CD14-positive monocyte (primary cell): Measurements from ENCODE around the gene C10orf71. TPM values are rescaled to one million over a fixed set of nuclear protein-coding genes. Genes with fewer than 3 reads are reported as not detected.

Experiments used
- DNase-seq, 3 donors: peaks; one replicate each; pipeline ENCODE4 v3.0.0-alpha.2; 2011 to 2022
- H2AFZ ChIP-seq: 2 replicates; pipeline ENCODE4 v1.6.0; 2012; ENCODE audit warnings: mild to moderate bottlenecking, low read depth, low read length, inconsistent platforms; ENCODE audit not compliant: insufficient read depth, poor library complexity, severe bottlenecking
- H3K27ac ChIP-seq, 2 donors: 1 replicate in 1 of 2; 2 replicates in 1 of 2; pipeline ENCODE4 v1.5.1; 2012 to 2013; ENCODE audit warnings: low read length in 2 of 2, control low read depth in 1 of 2, inconsistent platforms in 1 of 2, low read depth in 1 of 2, mild to moderate bottlenecking in 1 of 2
- H3K27me3 ChIP-seq, 2 donors: one replicate each; pipeline versions ENCODE4 v1.6.0 to v1.6.1; 2011 to 2013; ENCODE audit warnings: low read length in 2 of 2; ENCODE audit not compliant: control insufficient read depth in 2 of 2, insufficient read depth in 2 of 2
- H3K36me3 ChIP-seq, 2 donors: replicated peaks in 1 of 2; 1 replicate in 1 of 2; 2 replicates in 1 of 2; pipeline versions ENCODE4 v1.5.1 to v1.6.1; 2012 to 2013; ENCODE audit warnings: low read length in 2 of 2, control low read depth in 1 of 2, inconsistent platforms in 1 of 2, mild to moderate bottlenecking in 1 of 2; ENCODE audit not compliant: insufficient read depth in 2 of 2, control insufficient read depth in 1 of 2
- H3K4me1 ChIP-seq, 2 donors: 1 replicate in 1 of 2; 2 replicates in 1 of 2; pipeline versions ENCODE4 v1.5.1 to v1.6.1; 2012 to 2013; ENCODE audit warnings: low read length in 2 of 2, control low read depth in 1 of 2, inconsistent platforms in 1 of 2, mild to moderate bottlenecking in 1 of 2, moderate library complexity in 1 of 2; ENCODE audit not compliant: insufficient read depth in 2 of 2, control insufficient read depth in 1 of 2
- H3K4me2 ChIP-seq: replicated peaks from 2 replicates; pipeline ENCODE3; 2012; ENCODE audit warnings: low read length, moderate library complexity, mild to moderate bottlenecking; ENCODE audit not compliant: poor library complexity, severe bottlenecking; ENCODE audit errors: extremely low read depth
- H3K4me3 ChIP-seq, 3 experiments: fragments of 200-600 bp in 1 of 3; sonication (generic) in 1 of 3; replicated peaks in 1 of 3; 1 replicate in 2 of 3; 2 replicates in 1 of 3; pipeline ENCODE4 v1.5.1; 2011 to 2013; ENCODE audit warnings: low read length in 3 of 3, mild to moderate bottlenecking in 3 of 3, control low read depth in 2 of 3, low read depth in 2 of 3, inconsistent platforms in 1 of 3, moderate library complexity in 1 of 3
- H3K79me2 ChIP-seq: 2 replicates; pipeline ENCODE4 v1.6.0; 2012; ENCODE audit warnings: mild to moderate bottlenecking, control low read depth, inconsistent platforms, low read length, moderate library complexity; ENCODE audit not compliant: insufficient read depth
- H3K9ac ChIP-seq: 2 replicates; pipeline ENCODE4 v1.6.0; 2017; ENCODE audit warnings: low read length, mild to moderate bottlenecking; ENCODE audit not compliant: insufficient read depth, poor library complexity, severe bottlenecking
- H3K9me3 ChIP-seq, 2 donors: replicated peaks in 1 of 2; 1 replicate in 1 of 2; 2 replicates in 1 of 2; pipeline versions ENCODE4 v1.5.1 to v1.6.1; 2012 to 2013; ENCODE audit warnings: low read length in 2 of 2, control low read depth in 1 of 2; ENCODE audit not compliant: control insufficient read depth in 1 of 2, insufficient read depth in 1 of 2
- H4K20me1 ChIP-seq: 2 replicates; pipeline ENCODE4 v1.6.0; 2012; ENCODE audit warnings: mild to moderate bottlenecking, low read length, control low read depth, moderate library complexity; ENCODE audit not compliant: insufficient read depth
- H3K27ac Mint-ChIP-seq, 7 donors: one replicate each; pipeline ENCODE4 v1.8.0; 2020; ENCODE audit warnings: mild to moderate bottlenecking in 7 of 7, mixed read lengths in 7 of 7, moderate library complexity in 6 of 7, inconsistent platforms in 2 of 7
- H3K27me3 Mint-ChIP-seq, 3 donors: one replicate each; pipeline ENCODE4 v1.8.0; 2021 to 2022; ENCODE audit warnings: low read depth in 3 of 3, mild to moderate bottlenecking in 3 of 3, mixed read lengths in 3 of 3, moderate library complexity in 3 of 3, inconsistent platforms in 1 of 3
- H3K36me3 Mint-ChIP-seq, 2 donors: one replicate each; pipeline ENCODE4 v1.8.0; 2020; ENCODE audit warnings: mixed read lengths in 2 of 2, inconsistent platforms in 1 of 2, mild to moderate bottlenecking in 1 of 2
- H3K4me1 Mint-ChIP-seq: one replicate; pipeline ENCODE4 v1.8.0; 2020; ENCODE audit warnings: mild to moderate bottlenecking, mixed read lengths
- H3K4me3 Mint-ChIP-seq, 2 donors: one replicate each; pipeline ENCODE4 v1.8.0; 2020; ENCODE audit warnings: mild to moderate bottlenecking in 2 of 2, mixed read lengths in 2 of 2, moderate library complexity in 1 of 2
- H3K9me3 Mint-ChIP-seq, 7 donors: one replicate each; pipeline ENCODE4 v1.8.0; 2020 to 2022; ENCODE audit warnings: mixed read lengths in 7 of 7, mild to moderate bottlenecking in 6 of 7, moderate library complexity in 6 of 7, inconsistent platforms in 2 of 7
- WGBS: methylation state at CpG from one replicate; pipeline ENCODE4 v1.1.5; 2013; ENCODE audit warnings: missing lambda C conversion rate; ENCODE audit not compliant: insufficient coverage; 5-methylcytosine and 5-hydroxymethylcytosine counted together
- intact Hi-C, 2 donors: fragments of 100-400 bp; cut with micrococcal nuclease; formaldehyde crosslinking; loops; one replicate each; pipeline versions ENCODE4 v1.15.0 to v1.15.1; 2023
- polyA plus RNA-seq, 3 donors: library from polyadenylated mRNA; depleted of rRNA in 1 of 3; unstranded in 2 of 3; stranded (reverse) in 1 of 3; fragments of 300-500 nt in 2 of 3; fragments of >200 nt in 1 of 3; fragmentation: Illumina TruSeq in 2 of 3; gene quantifications; 1 replicate in 2 of 3; 2 replicates in 1 of 3; pipeline ENCODE4 v1.2.3, GENCODE V29; 2012 to 2021
- TF ChIP-seq, protein P1 (sequence below): fragments of 200-600 bp; IDR thresholded peaks from one replicate; pipeline ENCODE4 v1.8.0; 2022; ENCODE audit warnings: antibody characterized with exemption, mild to moderate bottlenecking

The C10orf71 gene
- polyA plus RNA-seq, 3 donors = not detected

DNA sequence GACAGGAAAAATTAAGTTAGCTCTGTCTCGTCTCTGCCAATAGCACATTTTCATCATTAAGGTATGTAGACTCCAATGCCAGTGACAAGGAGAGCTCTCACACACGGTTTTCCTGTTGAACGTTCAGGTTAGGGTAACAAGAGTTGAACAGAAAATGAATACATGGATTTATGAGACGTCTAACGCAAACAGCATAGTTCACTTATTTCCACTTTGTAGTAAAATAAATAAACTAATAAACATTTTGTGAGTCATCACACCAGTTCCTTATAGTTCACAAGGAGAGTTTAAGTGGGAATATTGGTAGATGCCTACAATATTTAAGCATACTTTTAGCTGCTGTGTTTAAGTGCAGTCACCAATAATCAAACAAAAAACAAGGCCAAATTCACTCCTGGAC is 75.8 kb downstream of the C10orf71 start:
- Histone ChIP-seq H3K9ac (no peak overlapping the region), H3K27me3 (no peaks in the 10 kb centered on the region), H3K4me1 (peaks cover 0 to 1% of the 10 kb centered on the region in 2 donors), H3K4me2 (no peak overlapping the region), H3K79me2 (no peaks in the 10 kb centered on the region), H3K4me3 (no peak overlapping the region), H3K36me3 (no peaks in the 10 kb centered on the region), H2AFZ (no peak overlapping the region), H3K27ac (no peak overlapping the region), H4K20me1 (no peaks in the 10 kb centered on the region), H3K9me3 (no peaks in the 10 kb centered on the region)
- Mint-ChIP-seq H3K27ac (no peak overlapping the region), H3K4me1 (peaks cover under 1% of the 10 kb centered on the region), H3K36me3 (no peaks in the 10 kb centered on the region), H3K4me3 (no peak overlapping the region), H3K9me3 (no peaks in the 10 kb centered on the region), H3K27me3 (peaks cover 0 to 17% (median 7%) of the 10 kb centered on the region in 3 donors)
- TF ChIP-seq, protein P1, sequence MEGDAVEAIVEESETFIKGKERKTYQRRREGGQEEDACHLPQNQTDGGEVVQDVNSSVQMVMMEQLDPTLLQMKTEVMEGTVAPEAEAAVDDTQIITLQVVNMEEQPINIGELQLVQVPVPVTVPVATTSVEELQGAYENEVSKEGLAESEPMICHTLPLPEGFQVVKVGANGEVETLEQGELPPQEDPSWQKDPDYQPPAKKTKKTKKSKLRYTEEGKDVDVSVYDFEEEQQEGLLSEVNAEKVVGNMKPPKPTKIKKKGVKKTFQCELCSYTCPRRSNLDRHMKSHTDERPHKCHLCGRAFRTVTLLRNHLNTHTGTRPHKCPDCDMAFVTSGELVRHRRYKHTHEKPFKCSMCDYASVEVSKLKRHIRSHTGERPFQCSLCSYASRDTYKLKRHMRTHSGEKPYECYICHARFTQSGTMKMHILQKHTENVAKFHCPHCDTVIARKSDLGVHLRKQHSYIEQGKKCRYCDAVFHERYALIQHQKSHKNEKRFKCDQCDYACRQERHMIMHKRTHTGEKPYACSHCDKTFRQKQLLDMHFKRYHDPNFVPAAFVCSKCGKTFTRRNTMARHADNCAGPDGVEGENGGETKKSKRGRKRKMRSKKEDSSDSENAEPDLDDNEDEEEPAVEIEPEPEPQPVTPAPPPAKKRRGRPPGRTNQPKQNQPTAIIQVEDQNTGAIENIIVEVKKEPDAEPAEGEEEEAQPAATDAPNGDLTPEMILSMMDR = no peak
- no peak for DNase-seq
- intact Hi-C loops = no loop called here
- no CpG with 5 or more reads among the region's 5 CpGs for WGBS

- intact Hi-C loops = no loop called here
- no peak overlapping the region for H2AFZ ChIP-seq
- H3K4me1 Mint-ChIP-seq = no peaks in the 10 kb centered on the region
Observed at GRCh38 chr10:49375611-49376010, 76.6 kb downstream of the C10orf71 start.

More at GRCh38 chr10:49375611-49376010, 76.6 kb downstream of the C10orf71 start:
- H3K27me3 ChIP-seq = no peaks in the 10 kb centered on the region
- no peak overlapping the region for H3K4me3 ChIP-seq
- WGBS = 85% methylated on average over 1 of the region's 3 CpGs
- Mint-ChIP-seq H3K9me3 (no peaks in the 10 kb centered on the region), H3K27ac (no peak overlapping the region), H3K27me3 (peaks cover 3 to 19% (median 4%) of the 10 kb centered on the region in 3 donors), H3K36me3 (no peaks in the 10 kb centered on the region), H3K4me3 (no peak overlapping the region)
- no peaks in the 10 kb centered on the region for H4K20me1 ChIP-seq
- no peaks in the 10 kb centered on the region for H3K79me2 ChIP-seq
- no peak overlapping the region for H3K27ac ChIP-seq
- H3K36me3 ChIP-seq = no peaks in the 10 kb centered on the region
- H3K9me3 ChIP-seq = no peaks in the 10 kb centered on the region
- DNase-seq = no peak
- H3K4me2 ChIP-seq = no peak overlapping the region
- H3K9ac ChIP-seq = no peak overlapping the region
- H3K4me1 ChIP-seq = no peaks in the 10 kb centered on the region
- TF ChIP-seq, protein P1 = no peak

Other genes with a start within 250 kb of the C10orf71 start
- not detected for gene VSTM4, start 183.6 kb upstream of the C10orf71 start, polyA plus RNA-seq
- gene FAM170B, start 165.1 kb upstream of the C10orf71 start, polyA plus RNA-seq = not detected
- 1 to 10 TPM; 6.7 to 7.9 (median 6.9) TPM for gene TMEM273, start 110.8 kb upstream of the C10orf71 start, polyA plus RNA-seq
- gene DRGX, start 96.9 kb downstream of the C10orf71 start, polyA plus RNA-seq = not detected
- 1 to 10 TPM; 5.4 to 6.2 (median 6.0) TPM for gene ERCC6, start 240.0 kb downstream of the C10orf71 start, polyA plus RNA-seq